HG02885 (cell line): ENCODE data around the gene EPN2.
A peak's percentile ranks its signal among the peaks of the same experiment; 100 is the strongest.

Source experiments
- ATAC-seq: cut with Tn5 transposase; IDR thresholded peaks from one replicate; pipeline ENCODE4 v1.9.1; 2021; ENCODE audit warnings: mild to moderate bottlenecking; ENCODE audit not compliant: unreplicated experiment, poor library complexity

The EPN2 gene

GRCh38 chr17:19376811-19377210 lies 139.6 kb downstream of the EPN2 start:
- ATAC-seq, result no peak

GRCh38 chr17:19377602-19378415 lies 140.6 kb downstream of the EPN2 start:
- ATAC-seq, result peak; percentile 94

- ATAC-seq, result peak; percentile 14
Measured at GRCh38 chr17:19378416-19379360, 141.5 kb downstream of the EPN2 start, which contains the start of gene MAPK7. Gene MAPK7 (plus strand): TSS chr17:19378498. CDS start chr17:19378901, 403 bp downstream.

- ATAC-seq, result no peak
Measured at GRCh38 chr17:19379361-19380065, 142.3 kb downstream of the EPN2 start.

GRCh38 chr17:19380481-19381301 lies 143.5 kb downstream of the EPN2 start:
- no peak for ATAC-seq

GRCh38 chr17:19381361-19381740 lies 144.2 kb downstream of the EPN2 start:
- no peak for ATAC-seq

- no peak for ATAC-seq
Measured at GRCh38 chr17:19381741-19382444, 144.7 kb downstream of the EPN2 start.

GRCh38 chr17:19382531-19383444 lies 145.6 kb downstream of the EPN2 start:
- ATAC-seq, result no peak

- no peak for ATAC-seq
Measured at GRCh38 chr17:19383681-19384470, 146.7 kb downstream of the EPN2 start.

GRCh38 chr17:19384723-19385391 lies 147.7 kb downstream of the EPN2 start:
- no peak for ATAC-seq

- ATAC-seq, result no peak
Measured at GRCh38 chr17:19385521-19385983, 148.4 kb downstream of the EPN2 start.
